HepG2 (cell line): ENCODE measurements around the gene NEK6. TPM values are rescaled to one million over a fixed set of nuclear protein-coding genes. Genes with fewer than 3 reads are reported as not detected.

Source experiments
- ARHGAP35 ChIP-seq: sonication (generic); formaldehyde crosslinking; IDR thresholded peaks from 2 replicates; pipeline ENCODE4 v1.9.0; 2022; ENCODE audit warnings: mild to moderate bottlenecking, inconsistent platforms, moderate library complexity, missing genetic modification reagents, borderline replicate concordance
- ARID3A ChIP-seq: IDR thresholded peaks from 2 replicates; pipeline ENCODE4 v1.6.1; 2012; ENCODE audit warnings: low read depth, low read length, improper control_type of control experiment
- ATRX ChIP-seq: sonication (generic); formaldehyde crosslinking; IDR thresholded peaks from 2 replicates; pipeline ENCODE4 v1.4.0; 2020; ENCODE audit warnings: missing genetic modification reagents, borderline replicate concordance
- DBP ChIP-seq: sonication (generic); formaldehyde crosslinking; IDR thresholded peaks from 2 replicates; pipeline ENCODE4 v1.4.0; 2020; ENCODE audit warnings: missing genetic modification reagents; ENCODE audit errors: not compliant biosample characterization
- FOXA3 ChIP-seq: IDR thresholded peaks from 2 replicates; pipeline ENCODE4 v1.6.1; 2016; ENCODE audit warnings: missing genetic modification reagents, missing compliant biosample characterization
- KDM1A ChIP-seq: IDR thresholded peaks from 2 replicates; pipeline ENCODE4 v1.6.1; 2016; ENCODE audit warnings: missing compliant biosample characterization
- MATR3 ChIP-seq: sonication (generic); formaldehyde crosslinking; IDR thresholded peaks from 2 replicates; pipeline ENCODE4 v1.4.0; 2020; ENCODE audit warnings: missing genetic modification reagents
- MXD4 ChIP-seq: IDR thresholded peaks from 2 replicates; pipeline ENCODE4 v1.6.1; 2016; ENCODE audit warnings: mild to moderate bottlenecking, missing biosample characterization, missing genetic modification reagents
- PATZ1 ChIP-seq: sonication (generic); formaldehyde crosslinking; IDR thresholded peaks from 2 replicates; pipeline ENCODE4 v1.4.0; 2020; ENCODE audit warnings: missing genetic modification reagents
- POGK ChIP-seq: sonication (generic); formaldehyde crosslinking; conservative IDR thresholded peaks from 2 replicates; pipeline ENCODE4 v1.8.0; 2022; ENCODE audit warnings: mild to moderate bottlenecking, moderate library complexity, missing genetic modification reagents
- RARG ChIP-seq: sonication (generic); formaldehyde crosslinking; IDR thresholded peaks from 2 replicates; pipeline ENCODE4 v1.4.0; 2020; ENCODE audit warnings: low read depth, mild to moderate bottlenecking, missing genetic modification reagents
- RXRB ChIP-seq: IDR thresholded peaks from 2 replicates; pipeline ENCODE4 v1.6.1; 2016; ENCODE audit warnings: borderline replicate concordance, missing genetic modification reagents, missing compliant biosample characterization
- ZBTB7B ChIP-seq: sonication (generic); formaldehyde crosslinking; IDR thresholded peaks from 2 replicates; pipeline ENCODE4 v1.4.0; 2020; ENCODE audit warnings: missing genetic modification reagents
- ZNF431 ChIP-seq: sonication (generic); formaldehyde crosslinking; IDR thresholded peaks from 2 replicates; pipeline ENCODE4 v1.9.0; 2022; ENCODE audit warnings: missing genetic modification reagents, low read depth, mild to moderate bottlenecking, borderline replicate concordance
- ZNF451 ChIP-seq: sonication (generic); formaldehyde crosslinking; IDR thresholded peaks from 2 replicates; pipeline ENCODE4 v1.5.0; 2020; ENCODE audit warnings: mild to moderate bottlenecking, missing genetic modification reagents
- ZNF572 ChIP-seq: sonication (generic); formaldehyde crosslinking; IDR thresholded peaks from 2 replicates; pipeline ENCODE4 v1.5.1; 2020; ENCODE audit warnings: mild to moderate bottlenecking, missing genetic modification reagents
- ZNF644 ChIP-seq: IDR thresholded peaks from 2 replicates; pipeline ENCODE4 v1.6.1; 2016; ENCODE audit warnings: low read depth
- ZNF687 ChIP-seq: sonication (generic); formaldehyde crosslinking; IDR thresholded peaks from 2 replicates; pipeline ENCODE4 v1.5.1; 2020; ENCODE audit warnings: mild to moderate bottlenecking, missing genetic modification reagents, moderate library complexity
- ZNF780A ChIP-seq: sonication (generic); formaldehyde crosslinking; IDR thresholded peaks from 2 replicates; pipeline ENCODE4 v1.8.0; 2022; ENCODE audit warnings: mild to moderate bottlenecking, missing genetic modification reagents, moderate library complexity
- polyA plus RNA-seq, 8 experiments: library from polyadenylated mRNA; depleted of rRNA in 3 of 8; stranded (reverse) in 7 of 8; unstranded in 1 of 8; fragments of >200 nt; fragmentation: Illumina TruSeq in 4 of 8; extraction: Trizol in 4 of 8; gene quantifications; 2 replicates each; pipeline versions ENCODE4 v1.2.1 to v1.2.3, GENCODE V29; 2011 to 2016; ENCODE audit warnings: low read depth in 4 of 8, missing spikeins in 1 of 8, mixed read lengths in 1 of 8; ENCODE audit not compliant: insufficient read depth in 1 of 8
- total RNA-seq, 5 experiments: library from RNA; depleted of rRNA; stranded (reverse); fragments of >200 nt; fragmentation: Illumina TruSeq; extraction: Trizol; gene quantifications; 2 replicates each; pipeline ENCODE4 v1.2.3, GENCODE V29; 2016; ENCODE audit warnings: low read depth in 1 of 5

Gene NEK6
- total and polyA plus RNA-seq, 2 of the 13 experiments (the other 11 are each of a cell fraction or from before 2014, with no cell fraction given) = 30.4 to 119 TPM

- peak; percentile 73 for TF ChIP-seq FOXA3 (CRISPR knock-in tag)
- TF ChIP-seq PATZ1 = 0 out of 2 replicates have a peak, but pooled peaks have one; percentile 30
- TF ChIP-seq MATR3 (CRISPR knock-in tag) = no peak
- peak; percentile 69 for TF ChIP-seq ZNF687 (CRISPR knock-in tag)
- TF ChIP-seq ZNF572 (CRISPR knock-in tag) = no peak; the same call in 1 of the 2 replicates
- TF ChIP-seq RXRB (CRISPR knock-in tag) = no peak
- no peak for TF ChIP-seq ZNF780A (CRISPR knock-in tag)
- no peak for TF ChIP-seq ZNF451 (CRISPR knock-in tag)
- no peak for TF ChIP-seq DBP (CRISPR knock-in tag)
- no peak for TF ChIP-seq ZBTB7B (CRISPR knock-in tag)
- TF ChIP-seq ZNF644 (CRISPR knock-in tag) = no peak
- TF ChIP-seq MXD4 (CRISPR knock-in tag) = no peak
- no peak for TF ChIP-seq ARHGAP35 (CRISPR knock-in tag)
- no peak for TF ChIP-seq ZNF431 (CRISPR knock-in tag)
- no peak for TF ChIP-seq RARG
- no peak for TF ChIP-seq KDM1A (CRISPR knock-in tag)
- TF ChIP-seq POGK (CRISPR knock-in tag) = no peak
- 0 out of 2 replicates have a peak, but pooled peaks have one; percentile 30 for TF ChIP-seq ARID3A
- no peak for TF ChIP-seq ATRX (CRISPR knock-in tag)
Observed at GRCh38 chr9:124350494-124351263, 92.9 kb downstream of the NEK6 start (continued).
